Activated CD4-positive, alpha-beta T cell treated with anti-CD3 and anti-CD28 coated beads for 4 hours (primary cell): ENCODE results near the gene PAX3.
"Not testable (repeated sequence)": the region's sequence is repeated elsewhere in the genome, so short reads cannot be mapped to it uniquely, and the experiment has no call there.

Source experiments
- DNase-seq, 2 donors: peaks; one replicate each; pipeline ENCODE4 v3.0.0-alpha.2; 2020

Gene PAX3

GRCh38 chr2:222205136-222205535 lies 93.7 kb downstream of the PAX3 start:
- DNase-seq = no peak

GRCh38 chr2:222203041-222203440 lies 95.8 kb downstream of the PAX3 start:
- DNase-seq = no peak

GRCh38 chr2:222196159-222196558 lies 102.6 kb downstream of the PAX3 start:
- no peak for DNase-seq

DNA sequence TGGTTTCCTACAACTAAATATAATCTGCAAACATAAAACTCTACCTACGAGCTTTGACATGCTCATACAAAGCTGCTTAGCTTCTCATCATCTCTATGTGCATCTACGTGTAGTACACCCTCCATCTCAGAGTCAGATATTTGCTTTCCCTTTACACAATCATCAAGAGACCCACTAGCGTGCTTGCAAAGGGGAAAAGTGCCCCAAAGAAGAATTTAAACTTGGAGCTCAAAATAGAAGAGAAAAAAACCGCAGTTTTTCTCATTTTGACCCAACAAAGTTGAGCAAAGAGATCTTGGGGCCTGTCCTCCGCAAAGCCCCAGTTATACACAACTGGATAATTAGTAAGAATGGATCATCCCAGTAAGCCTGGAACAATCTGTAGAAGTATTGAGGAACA lies 104.1 kb downstream of the PAX3 start:
- DNase-seq = no peak

DNA sequence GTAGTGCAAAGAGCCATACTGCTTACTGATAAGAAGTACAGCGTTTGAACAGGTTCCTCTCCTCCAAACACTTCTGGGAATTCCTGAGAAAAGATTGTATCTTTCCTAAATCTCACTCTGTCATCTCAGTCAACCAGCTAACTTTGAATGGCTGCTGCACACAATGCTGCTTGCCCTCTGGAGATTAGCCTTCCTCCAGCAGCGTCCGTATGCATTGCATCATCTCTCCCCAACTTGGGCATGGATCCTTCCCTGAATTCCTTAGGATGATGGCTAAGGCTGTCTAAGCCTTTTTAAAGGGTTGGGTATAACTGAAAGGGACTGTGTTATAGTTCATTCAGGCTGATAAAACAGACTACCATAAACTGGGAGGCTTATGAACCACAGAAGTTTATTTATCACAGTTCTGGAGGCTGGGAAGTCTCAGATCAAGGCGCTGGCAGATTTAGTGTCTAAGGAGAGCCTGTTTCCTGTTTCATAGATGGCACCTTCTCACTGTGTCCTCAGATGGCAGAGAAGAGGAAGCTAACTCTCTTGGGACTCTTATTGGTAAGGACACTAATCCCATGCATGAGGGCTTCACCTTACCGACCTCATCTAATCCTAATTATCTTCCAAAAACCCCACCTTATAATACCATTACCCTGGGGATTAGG lies 105.3 kb downstream of the PAX3 start:
- DNase-seq = no peak

- no peak for DNase-seq
Observed at GRCh38 chr2:222180619-222181018, 118.2 kb downstream of the PAX3 start.

DNA sequence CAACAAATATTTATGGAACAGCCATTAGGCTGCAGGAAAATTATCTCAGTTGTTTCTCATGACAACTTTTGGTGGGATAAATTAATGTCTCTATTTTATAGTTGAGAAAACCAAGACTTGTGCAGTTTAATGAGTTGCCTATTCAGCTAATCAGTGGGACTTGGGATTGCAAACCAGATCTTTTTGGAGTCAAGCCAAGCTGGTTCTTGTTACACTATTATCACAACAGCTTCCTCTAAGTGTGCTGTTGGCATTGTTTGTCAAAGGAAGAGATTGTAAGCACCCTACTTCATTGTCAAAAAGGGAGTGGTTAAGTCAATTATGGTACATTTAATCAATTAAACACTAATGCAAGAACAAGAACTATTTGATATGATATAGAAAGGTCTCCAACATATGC lies 119.2 kb downstream of the PAX3 start:
- DNase-seq = no peak

DNA sequence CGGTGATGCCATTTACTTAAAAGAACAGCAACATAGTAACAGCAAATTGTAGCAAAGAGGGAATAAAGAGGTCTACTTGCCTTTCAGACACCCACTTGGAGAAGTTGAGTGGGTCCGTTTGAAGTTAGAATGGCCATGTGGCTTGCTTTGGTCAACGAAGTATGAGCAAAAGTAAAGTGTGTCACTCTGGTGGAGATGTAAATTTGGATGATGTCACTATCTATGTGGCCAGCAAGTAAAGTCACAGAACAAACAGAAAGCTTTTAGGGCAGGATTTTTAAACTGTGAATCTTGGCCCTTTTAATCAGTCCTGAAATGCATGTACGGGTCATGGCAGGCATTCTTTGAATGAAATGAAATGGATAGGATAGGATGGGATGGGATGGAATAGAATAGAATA lies 120.3 kb downstream of the PAX3 start:
- no peak for DNase-seq

DNA sequence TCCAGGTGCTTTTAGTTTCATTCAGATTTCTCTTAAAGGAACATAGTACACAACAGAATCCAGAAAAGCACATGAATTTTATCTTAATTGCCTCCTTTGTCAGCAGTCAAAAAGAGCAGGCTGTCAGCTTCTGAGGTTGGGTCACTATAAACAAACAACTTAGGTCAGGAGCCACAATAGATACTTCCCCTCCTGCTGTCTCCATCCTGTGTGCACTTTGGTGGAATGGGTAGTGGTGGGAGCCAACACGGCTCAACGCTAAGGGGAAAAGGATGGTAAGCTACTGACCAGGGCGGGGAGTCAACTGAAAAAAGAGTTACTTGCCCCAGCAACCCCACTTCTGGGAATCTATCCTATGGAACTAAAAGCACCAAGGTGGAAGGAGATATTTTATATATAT lies 121.9 kb downstream of the PAX3 start:
- no peak for DNase-seq

DNA sequence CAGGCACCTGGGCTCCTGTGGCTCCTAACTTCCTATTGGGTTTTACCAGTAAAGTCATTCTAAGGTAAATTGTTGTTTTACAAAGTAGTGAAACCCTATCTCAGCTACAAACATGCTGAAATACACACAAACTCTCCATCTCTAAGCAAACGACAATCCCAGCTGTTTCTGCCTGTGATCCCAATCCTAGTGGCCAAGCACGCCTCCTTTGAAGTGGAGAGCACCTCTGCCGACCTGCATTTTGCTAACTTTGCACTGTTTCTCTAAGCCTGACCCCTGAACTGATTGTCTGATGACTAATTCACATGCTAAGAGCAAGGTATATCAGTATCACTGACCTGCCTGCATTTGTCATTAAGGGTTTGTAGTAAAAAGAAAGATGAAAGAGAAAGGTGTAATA lies 124.3 kb downstream of the PAX3 start:
- no peak for DNase-seq

DNA sequence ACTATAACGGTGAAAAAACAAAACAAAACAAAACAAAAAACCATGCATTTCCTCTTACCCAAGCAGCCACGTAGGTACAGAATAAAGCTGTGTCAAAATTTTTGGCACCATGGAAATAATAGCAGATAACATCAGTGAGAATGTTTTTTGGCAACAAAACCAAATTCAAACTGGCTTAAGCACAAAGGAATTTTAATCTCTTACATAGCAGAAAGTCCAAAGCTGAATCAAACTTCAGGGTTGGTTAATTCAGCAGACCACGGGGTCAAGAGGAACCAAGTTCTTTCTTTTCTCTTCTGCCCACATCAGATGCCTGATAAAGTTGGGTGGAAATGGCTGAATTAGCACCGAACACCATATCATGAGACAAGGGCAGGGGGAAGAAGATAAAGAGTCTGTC lies 129.5 kb downstream of the PAX3 start:
- DNase-seq = no peak

GRCh38 chr2:222167762-222168161 lies 131.0 kb downstream of the PAX3 start:
- no peak for DNase-seq

DNA sequence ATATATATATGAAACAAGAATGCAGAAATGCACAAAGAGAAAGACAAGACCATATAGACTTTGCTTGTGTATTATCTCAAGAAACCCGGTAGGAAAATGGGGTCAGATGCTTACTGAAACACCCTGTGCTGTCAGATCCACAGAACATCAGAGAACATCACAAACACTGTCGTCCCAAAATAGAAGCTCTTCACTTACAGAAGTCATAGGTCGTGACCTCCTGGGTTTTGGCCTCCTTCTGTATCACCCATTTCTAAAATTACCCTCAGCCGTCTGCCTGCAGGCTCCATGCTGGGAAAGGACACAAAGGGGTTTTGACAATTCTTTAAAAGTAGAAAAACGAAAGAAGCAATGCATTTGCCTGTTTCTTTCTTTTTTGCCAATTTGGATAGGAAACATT lies 137.9 kb downstream of the PAX3 start:
- no peak for DNase-seq

GRCh38 chr2:222160125-222160524 lies 138.7 kb downstream of the PAX3 start:
- DNase-seq = no peak

DNA sequence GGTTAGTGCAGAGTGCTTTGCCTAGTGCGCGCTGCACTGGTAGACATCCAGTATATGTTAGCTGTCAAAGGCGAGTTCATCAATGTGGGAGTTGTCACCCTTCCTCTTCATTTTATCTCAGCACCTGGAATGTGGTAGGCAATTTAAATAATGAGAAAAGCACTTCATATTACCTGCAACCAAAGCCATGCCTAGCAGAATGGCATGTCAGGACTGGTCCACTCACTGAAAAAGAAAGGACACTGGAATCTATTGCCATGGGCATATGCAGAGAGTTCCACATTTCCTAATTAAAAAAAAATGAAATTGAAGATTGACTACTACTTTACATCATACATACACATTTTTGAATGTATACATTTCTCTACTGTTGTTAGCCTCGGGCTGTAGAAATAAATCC lies 139.6 kb downstream of the PAX3 start:
- DNase-seq = no peak

DNA sequence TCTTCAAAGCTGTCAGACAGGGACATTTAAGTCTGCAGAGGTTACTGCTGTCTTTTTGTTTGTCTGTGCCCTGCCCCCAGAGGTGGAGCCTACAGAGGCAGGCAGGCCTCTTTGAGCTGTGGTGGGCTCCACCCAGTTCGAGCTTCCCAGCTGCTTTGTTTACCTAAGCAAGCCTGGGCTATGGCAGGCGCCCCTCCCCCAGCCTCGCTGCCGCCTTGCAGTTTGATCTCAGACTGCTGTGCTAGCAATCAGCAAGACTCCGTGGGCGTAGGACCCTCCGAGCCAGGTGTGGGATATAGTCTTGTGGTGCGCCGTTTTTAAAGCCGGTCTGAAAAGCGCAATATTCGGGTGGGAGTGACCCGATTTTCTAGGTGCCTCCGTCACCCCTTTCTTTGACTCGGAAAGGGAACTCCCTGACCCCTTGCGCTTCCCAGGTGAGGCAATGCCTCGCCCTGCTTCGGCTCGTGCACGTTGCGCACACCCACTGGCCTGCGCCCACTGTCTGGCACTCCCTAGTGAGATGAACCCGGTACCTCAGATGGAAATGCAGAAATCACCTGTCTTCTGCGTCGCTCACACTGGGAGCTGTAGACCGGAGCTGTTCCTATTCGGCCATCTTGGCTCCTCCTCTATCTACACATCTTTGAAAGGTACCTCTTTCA lies 143.7 kb downstream of the PAX3 start:
- DNase-seq = not testable (repeated sequence)
